Astrocyte (in vitro differentiated cells and primary cell): ENCODE measurements around the gene USP32. TPM values are rescaled to one million over a fixed set of nuclear protein-coding genes. Genes with fewer than 3 reads are reported as not detected.

Experiments used
- DNase-seq: peaks from one replicate; pipeline ENCODE4 v3.0.0-alpha.2; 2010; ENCODE audit warnings: low read depth
- FAIRE-seq: peaks from 2 replicates; lab custom pipeline; 2011; peaks lifted over from hg19 to GRCh38; lab: Jason Lieb, UNC
- H2AFZ ChIP-seq: 2 replicates; pipeline ENCODE4 v1.6.0; 2012; ENCODE audit warnings: low read depth, low read length, inconsistent platforms
- H3K27ac ChIP-seq: 2 replicates; pipeline ENCODE4 v1.5.1; 2011; ENCODE audit warnings: low read depth, low read length, inconsistent platforms
- H3K27me3 ChIP-seq: 2 replicates; pipeline ENCODE4 v1.6.0; 2011; ENCODE audit warnings: low read length, inconsistent platforms; ENCODE audit not compliant: insufficient read depth
- H3K36me3 ChIP-seq: 2 replicates; pipeline ENCODE4 v1.5.1; 2011; ENCODE audit warnings: low read length, inconsistent platforms; ENCODE audit not compliant: insufficient read depth
- H3K4me1 ChIP-seq: 2 replicates; pipeline ENCODE4 v1.5.1; 2011; ENCODE audit warnings: low read length, inconsistent platforms; ENCODE audit not compliant: insufficient read depth
- H3K4me2 ChIP-seq: 2 replicates; pipeline ENCODE4 v1.6.0; 2012; ENCODE audit warnings: low read length, inconsistent platforms
- H3K4me3 ChIP-seq: 2 replicates; pipeline ENCODE4 v1.5.1; 2011; ENCODE audit warnings: low read depth, mild to moderate bottlenecking, low read length, inconsistent platforms; ENCODE audit not compliant: insufficient read depth
- H3K79me2 ChIP-seq: 2 replicates; pipeline ENCODE4 v1.6.0; 2012; ENCODE audit warnings: mild to moderate bottlenecking, low read length, inconsistent platforms; ENCODE audit not compliant: insufficient read depth
- H3K9ac ChIP-seq: 2 replicates; pipeline ENCODE4 v1.6.0; 2012; ENCODE audit warnings: mild to moderate bottlenecking, low read length, inconsistent platforms
- H3K9me3 ChIP-seq: 2 replicates; pipeline ENCODE4 v1.5.1; 2012; ENCODE audit warnings: low read depth, mild to moderate bottlenecking, low read length, inconsistent platforms; ENCODE audit not compliant: insufficient read depth
- H4K20me1 ChIP-seq: 2 replicates; pipeline ENCODE4 v1.6.0; 2012; ENCODE audit warnings: low read length, inconsistent platforms; ENCODE audit not compliant: insufficient read depth
- H3K27ac Mint-ChIP-seq: one replicate; pipeline ENCODE4 v1.8.0; 2021; ENCODE audit warnings: mild to moderate bottlenecking, mixed read lengths; ENCODE audit not compliant: unreplicated experiment
- H3K27me3 Mint-ChIP-seq: one replicate; pipeline ENCODE4 v1.8.0; 2021; ENCODE audit warnings: low read depth, mixed read lengths; ENCODE audit not compliant: unreplicated experiment
- H3K36me3 Mint-ChIP-seq: one replicate; pipeline ENCODE4 v1.8.0; 2021; ENCODE audit warnings: low read depth, mixed read lengths; ENCODE audit not compliant: unreplicated experiment
- H3K4me1 Mint-ChIP-seq: one replicate; pipeline ENCODE4 v1.8.0; 2021; ENCODE audit warnings: low read depth, mixed read lengths; ENCODE audit not compliant: unreplicated experiment
- H3K4me3 Mint-ChIP-seq: one replicate; pipeline ENCODE4 v1.8.0; 2021; ENCODE audit warnings: mild to moderate bottlenecking, moderate library complexity, mixed read lengths; ENCODE audit not compliant: unreplicated experiment
- H3K9me3 Mint-ChIP-seq: one replicate; pipeline ENCODE4 v1.8.0; 2021; ENCODE audit warnings: mild to moderate bottlenecking, mixed read lengths; ENCODE audit not compliant: unreplicated experiment
- EZH2 ChIP-seq: IDR thresholded peaks from 2 replicates; pipeline ENCODE4 v1.6.1; 2012; ENCODE audit warnings: mild to moderate bottlenecking, low read length, inconsistent platforms; ENCODE audit not compliant: insufficient read depth
- total RNA-seq: library from RNA; stranded (reverse); gene quantifications from 2 replicates; pipeline ENCODE4 v1.2.1, GENCODE V29; 2021
- TF ChIP-seq, protein P1 (sequence below): IDR thresholded peaks from 2 replicates; pipeline ENCODE4 v1.5.1; 2011; ENCODE audit warnings: low read depth, mild to moderate bottlenecking, inconsistent platforms, low read length, moderate library complexity; ENCODE audit not compliant: insufficient read depth

USP32 gene
- total RNA-seq, 1 donor from 2014 or later, result 40.2 TPM

DNA sequence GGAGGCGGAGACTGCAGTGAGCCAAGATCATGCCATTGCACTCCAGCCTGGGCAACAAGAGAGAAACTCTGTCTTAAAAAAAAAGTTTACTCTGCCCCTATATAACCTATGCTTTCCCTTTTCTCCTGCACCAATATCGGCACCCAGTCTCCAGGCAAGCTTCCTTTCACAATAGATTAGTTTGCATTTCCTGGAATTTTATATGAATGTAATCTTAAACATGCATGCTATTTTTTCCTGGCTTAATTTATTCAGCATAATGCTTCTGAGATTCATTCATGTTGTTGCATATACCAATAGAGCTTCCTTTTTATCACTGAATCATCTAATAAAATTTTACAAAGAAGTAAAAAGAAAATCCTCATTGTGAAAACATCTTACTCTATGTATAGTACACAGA, 59.4 kb downstream of the USP32 start:
- no peaks in the 10 kb centered on the region for H3K4me1 ChIP-seq
- H3K27me3 Mint-ChIP-seq, result no peaks in the 10 kb centered on the region
- H3K4me3 ChIP-seq, result no peak overlapping the region
- H3K27me3 ChIP-seq, result no peaks in the 10 kb centered on the region
- H2AFZ ChIP-seq, result no peak overlapping the region
- H3K27ac ChIP-seq, result no peak overlapping the region
- H3K79me2 ChIP-seq, result peaks cover 42% of the 10 kb centered on the region
- no peaks in the 10 kb centered on the region for H3K9me3 Mint-ChIP-seq
- H4K20me1 ChIP-seq, result peaks cover 38% of the 10 kb centered on the region
- H3K36me3 ChIP-seq, result no peaks in the 10 kb centered on the region
- FAIRE-seq (no peak), DNase-seq (no peak)
- H3K4me3 Mint-ChIP-seq, result no peak overlapping the region
- H3K9me3 ChIP-seq, result no peaks in the 10 kb centered on the region
- TF ChIP-seq, protein P1, sequence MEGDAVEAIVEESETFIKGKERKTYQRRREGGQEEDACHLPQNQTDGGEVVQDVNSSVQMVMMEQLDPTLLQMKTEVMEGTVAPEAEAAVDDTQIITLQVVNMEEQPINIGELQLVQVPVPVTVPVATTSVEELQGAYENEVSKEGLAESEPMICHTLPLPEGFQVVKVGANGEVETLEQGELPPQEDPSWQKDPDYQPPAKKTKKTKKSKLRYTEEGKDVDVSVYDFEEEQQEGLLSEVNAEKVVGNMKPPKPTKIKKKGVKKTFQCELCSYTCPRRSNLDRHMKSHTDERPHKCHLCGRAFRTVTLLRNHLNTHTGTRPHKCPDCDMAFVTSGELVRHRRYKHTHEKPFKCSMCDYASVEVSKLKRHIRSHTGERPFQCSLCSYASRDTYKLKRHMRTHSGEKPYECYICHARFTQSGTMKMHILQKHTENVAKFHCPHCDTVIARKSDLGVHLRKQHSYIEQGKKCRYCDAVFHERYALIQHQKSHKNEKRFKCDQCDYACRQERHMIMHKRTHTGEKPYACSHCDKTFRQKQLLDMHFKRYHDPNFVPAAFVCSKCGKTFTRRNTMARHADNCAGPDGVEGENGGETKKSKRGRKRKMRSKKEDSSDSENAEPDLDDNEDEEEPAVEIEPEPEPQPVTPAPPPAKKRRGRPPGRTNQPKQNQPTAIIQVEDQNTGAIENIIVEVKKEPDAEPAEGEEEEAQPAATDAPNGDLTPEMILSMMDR, result no peak
- no peak for TF ChIP-seq EZH2
- H3K27ac Mint-ChIP-seq, result no peak overlapping the region
- H3K36me3 Mint-ChIP-seq, result peaks cover 4% of the 10 kb centered on the region
- no peak overlapping the region for H3K9ac ChIP-seq
- no peak overlapping the region for H3K4me2 ChIP-seq
- peaks cover 1% of the 10 kb centered on the region for H3K4me1 Mint-ChIP-seq

DNA sequence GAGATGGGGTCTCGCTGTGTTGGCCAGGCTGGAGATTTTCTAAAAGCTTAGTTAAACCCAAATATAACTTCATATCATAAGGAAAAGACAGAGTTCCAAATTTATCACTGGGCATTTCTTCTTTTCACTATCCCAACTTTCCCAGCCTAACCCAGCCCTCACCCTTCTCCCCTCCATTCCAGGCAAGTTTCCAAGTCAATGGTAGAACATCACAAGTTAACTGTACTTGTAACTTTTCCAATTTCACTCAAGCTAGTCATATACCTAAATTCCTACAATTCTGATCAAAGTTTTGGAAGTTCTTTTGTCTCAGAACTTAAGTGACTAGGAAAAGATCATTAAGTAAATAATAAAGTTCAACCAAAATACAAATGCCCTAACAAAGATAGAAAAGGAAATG, 61.2 kb downstream of the USP32 start:
- FAIRE-seq, result no peak
- Mint-ChIP-seq H3K27me3 (no peaks in the 10 kb centered on the region), H3K4me3 (no peak overlapping the region), H3K36me3 (peaks cover 7% of the 10 kb centered on the region), H3K9me3 (peaks cover 2% of the 10 kb centered on the region), H3K27ac (no peak overlapping the region), H3K4me1 (peaks cover 1% of the 10 kb centered on the region)
- no peaks in the 10 kb centered on the region for H3K27me3 ChIP-seq
- no peaks in the 10 kb centered on the region for H3K4me1 ChIP-seq
- H3K4me2 ChIP-seq, result no peak overlapping the region
- TF ChIP-seq EZH2, result no peak
- TF ChIP-seq, protein P1, result no peak
- H3K79me2 ChIP-seq, result peaks cover 44% of the 10 kb centered on the region
- H3K36me3 ChIP-seq, result no peaks in the 10 kb centered on the region
- H2AFZ ChIP-seq, result no peak overlapping the region
- peaks cover 38% of the 10 kb centered on the region for H4K20me1 ChIP-seq
- no peak overlapping the region for H3K27ac ChIP-seq
- H3K4me3 ChIP-seq, result no peak overlapping the region
- peak; percentile 24 for DNase-seq
- no peak overlapping the region for H3K9ac ChIP-seq
- no peaks in the 10 kb centered on the region for H3K9me3 ChIP-seq

DNA sequence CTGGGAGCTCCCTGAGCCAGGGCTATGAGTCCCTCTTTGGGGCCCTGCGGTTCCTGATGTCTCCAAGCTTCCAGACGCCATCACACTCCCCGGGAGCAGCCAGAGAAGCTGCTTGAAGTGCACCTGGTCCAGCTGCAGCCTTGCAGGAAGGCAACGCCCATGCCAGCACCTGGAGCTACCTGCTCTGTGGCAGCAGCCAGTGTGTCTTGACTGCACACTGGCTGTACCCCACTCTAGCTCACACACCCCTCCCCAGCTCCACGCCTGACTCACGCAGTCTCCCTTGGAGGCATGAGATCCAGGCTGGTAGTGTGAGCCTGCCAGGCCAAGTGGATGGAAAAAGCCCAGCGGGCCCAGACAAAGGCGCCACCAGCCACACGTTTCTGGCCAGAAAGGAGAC, 63.3 kb downstream of the USP32 start:
- Mint-ChIP-seq H3K4me1 (no peaks in the 10 kb centered on the region), H3K27ac (no peak overlapping the region), H3K9me3 (peaks cover 2% of the 10 kb centered on the region), H3K36me3 (peaks cover 7% of the 10 kb centered on the region), H3K27me3 (no peaks in the 10 kb centered on the region), H3K4me3 (no peak overlapping the region)
- H3K27me3 ChIP-seq, result no peaks in the 10 kb centered on the region
- no peak for FAIRE-seq
- peaks cover 36% of the 10 kb centered on the region for H3K79me2 ChIP-seq
- H3K4me1 ChIP-seq, result no peaks in the 10 kb centered on the region
- H3K4me3 ChIP-seq, result no peak overlapping the region
- H3K36me3 ChIP-seq, result no peaks in the 10 kb centered on the region
- H3K9me3 ChIP-seq, result no peaks in the 10 kb centered on the region
- H3K27ac ChIP-seq, result no peak overlapping the region
- H2AFZ ChIP-seq, result no peak overlapping the region
- no peak for DNase-seq
- no peak overlapping the region for H3K9ac ChIP-seq
- TF ChIP-seq, protein P1, result no peak
- no peak for TF ChIP-seq EZH2
- peaks cover 32% of the 10 kb centered on the region for H4K20me1 ChIP-seq
- no peak overlapping the region for H3K4me2 ChIP-seq
